Measurements from ENCODE around the gene RELB.

RELB gene

DNA sequence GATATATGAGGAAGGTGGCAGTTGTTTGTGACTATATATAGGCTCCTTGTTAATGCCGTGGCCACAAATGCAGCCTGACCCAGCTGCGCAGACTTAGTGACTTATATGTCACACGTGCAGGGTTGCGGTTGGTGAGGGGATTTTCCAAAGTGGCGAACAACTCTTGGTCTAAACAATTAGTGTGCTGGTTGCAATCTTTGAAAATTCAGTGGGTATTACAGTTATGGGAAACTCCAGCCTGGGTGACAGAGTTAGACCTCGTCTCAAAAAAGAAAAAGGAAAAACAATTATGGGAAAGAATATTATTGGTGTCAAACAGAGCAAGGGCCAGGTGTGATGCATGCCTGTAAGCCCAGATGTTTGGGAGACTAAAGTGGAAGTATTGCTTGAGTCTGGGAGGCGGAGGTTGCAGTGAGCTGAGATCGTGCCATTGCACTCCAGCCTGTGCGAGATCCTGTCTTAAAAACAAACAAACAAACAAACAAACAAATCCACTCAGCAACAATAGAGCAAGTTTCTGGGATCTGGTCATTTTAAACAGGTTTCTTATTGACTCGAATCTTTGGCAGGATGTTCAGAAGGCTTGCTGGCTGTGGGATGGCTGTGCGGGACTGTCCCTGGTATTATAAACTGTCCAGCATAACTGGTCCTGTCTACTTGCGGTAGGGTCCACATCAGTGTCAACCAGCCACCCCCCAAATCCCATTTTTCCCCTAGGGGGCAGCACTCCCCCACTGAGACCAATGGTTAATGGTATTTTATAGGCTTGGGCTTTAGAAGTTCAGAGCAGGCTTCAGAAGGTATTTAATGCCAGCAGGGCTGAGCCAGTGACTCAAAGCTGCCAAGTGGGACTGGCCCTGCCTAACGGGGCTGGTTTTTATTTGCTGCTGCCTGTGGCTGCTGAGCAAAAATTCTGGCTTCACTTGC, 15.4 kb downstream of the RELB start:
- ATAC-seq (replicated peaks) (peak; percentile 91), DNase-seq (peak; percentile 80 to 85 (median 81))
- Mint-ChIP-seq H3K4me1 (ENCODE audit: low read depth in 2 of 2) (peaks cover 12 to 13% of the 10 kb centered on the region in 2 donors), H3K36me3 (ENCODE audit: insufficient read depth) (peaks cover 88% of the 10 kb centered on the region), H3K9me3 (no peaks in the 10 kb centered on the region), H3K27me3 (no peaks in the 10 kb centered on the region), H3K27ac (peak overlapping the region; percentile 91 to 95), H3K4me3 (peak overlapping the region; percentile 56 to 69)

DNA sequence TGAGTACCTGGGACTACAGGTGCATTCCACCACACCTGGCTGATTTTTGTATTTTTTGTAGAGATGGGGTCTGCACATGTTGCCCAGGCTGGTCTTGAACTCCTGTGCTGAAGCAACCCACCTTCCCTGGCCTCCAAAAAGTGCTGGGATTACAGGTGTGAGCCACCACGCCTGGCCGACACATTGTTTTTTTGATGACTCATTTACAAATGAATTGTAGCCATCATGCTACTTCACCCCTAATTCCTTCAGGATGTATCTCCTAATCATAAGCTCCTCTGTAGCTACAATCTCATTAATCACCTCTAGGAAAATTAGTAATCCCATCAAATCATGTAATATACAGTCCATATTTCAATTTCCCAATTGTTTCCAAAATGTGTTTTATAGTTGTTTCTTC, 17.9 kb downstream of the RELB start:
- Mint-ChIP-seq H3K4me3 (no peak overlapping the region), H3K27ac (peak overlapping the region in 1 of 2 donors; percentile 57), H3K9me3 (no peaks in the 10 kb centered on the region), H3K4me1 (ENCODE audit: low read depth in 2 of 2) (peaks cover 12 to 13% of the 10 kb centered on the region in 2 donors), H3K36me3 (ENCODE audit: insufficient read depth) (peaks cover 79% of the 10 kb centered on the region), H3K27me3 (no peaks in the 10 kb centered on the region)
- ATAC-seq (replicated peaks) = no peak
- no peak for DNase-seq

- Mint-ChIP-seq H3K27me3 (no peaks in the 10 kb centered on the region), H3K9me3 (no peaks in the 10 kb centered on the region), H3K36me3 (ENCODE audit: insufficient read depth) (peaks cover 75% of the 10 kb centered on the region), H3K4me1 (ENCODE audit: low read depth in 2 of 2) (peaks cover 12 to 13% of the 10 kb centered on the region in 2 donors), H3K4me3 (no peak overlapping the region), H3K27ac (no peak overlapping the region)
- DNase-seq (no peak), ATAC-seq (replicated peaks) (no peak)
These were observed 18.8 kb downstream of the RELB start for GRCh38 chr19:45020071-45020470.

- H3K27ac Mint-ChIP-seq = peak overlapping the region; percentile 53 to 64
These were observed 20.7 kb downstream of the RELB start for GRCh38 chr19:45021971-45022370.

GRCh38 chr19:45023048-45023447, 21.8 kb downstream of the RELB start:
- ATAC-seq (replicated peaks) (no peak), DNase-seq (no peak)
- H3K9me3 Mint-ChIP-seq = no peaks in the 10 kb centered on the region
- peak overlapping the region; percentile 64 to 89 for H3K27ac Mint-ChIP-seq
- H3K36me3 Mint-ChIP-seq (ENCODE audit: insufficient read depth) = peaks cover 75% of the 10 kb centered on the region
- H3K27me3 Mint-ChIP-seq = no peaks in the 10 kb centered on the region
- H3K4me3 Mint-ChIP-seq = no peak overlapping the region
- no peaks in the 10 kb centered on the region for H3K4me1 Mint-ChIP-seq (ENCODE audit: low read depth in 2 of 2)

More at GRCh38 chr19:45021971-45022370, 20.7 kb downstream of the RELB start:
- H3K9me3 Mint-ChIP-seq = no peaks in the 10 kb centered on the region
- H3K4me3 Mint-ChIP-seq = no peak overlapping the region
- DNase-seq (no peak), ATAC-seq (replicated peaks) (no peak)
- peaks cover 2% of the 10 kb centered on the region in 2 donors for H3K4me1 Mint-ChIP-seq (ENCODE audit: low read depth in 2 of 2)
- peaks cover 73% of the 10 kb centered on the region for H3K36me3 Mint-ChIP-seq (ENCODE audit: insufficient read depth)
- H3K27me3 Mint-ChIP-seq = no peaks in the 10 kb centered on the region

- Mint-ChIP-seq H3K27ac (no peak overlapping the region), H3K9me3 (no peaks in the 10 kb centered on the region), H3K4me3 (no peak overlapping the region), H3K27me3 (no peaks in the 10 kb centered on the region), H3K36me3 (ENCODE audit: insufficient read depth) (peaks cover 75% of the 10 kb centered on the region), H3K4me1 (ENCODE audit: low read depth in 2 of 2) (no peaks in the 10 kb centered on the region)
- DNase-seq = no peak
- ATAC-seq (replicated peaks) = no peak
These were observed 24.0 kb downstream of the RELB start for GRCh38 chr19:45025264-45025663.

- no peak for ATAC-seq (replicated peaks)
- DNase-seq = no peak
- H3K9me3 Mint-ChIP-seq = no peaks in the 10 kb centered on the region
- peaks cover 65% of the 10 kb centered on the region for H3K36me3 Mint-ChIP-seq (ENCODE audit: insufficient read depth)
- no peak overlapping the region for H3K4me3 Mint-ChIP-seq
- no peaks in the 10 kb centered on the region for H3K4me1 Mint-ChIP-seq (ENCODE audit: low read depth in 2 of 2)
- no peaks in the 10 kb centered on the region for H3K27me3 Mint-ChIP-seq
- peak overlapping the region in 1 of 2 donors; percentile 78 for H3K27ac Mint-ChIP-seq
These were observed 26.1 kb downstream of the RELB start for GRCh38 chr19:45027371-45027770.

DNA sequence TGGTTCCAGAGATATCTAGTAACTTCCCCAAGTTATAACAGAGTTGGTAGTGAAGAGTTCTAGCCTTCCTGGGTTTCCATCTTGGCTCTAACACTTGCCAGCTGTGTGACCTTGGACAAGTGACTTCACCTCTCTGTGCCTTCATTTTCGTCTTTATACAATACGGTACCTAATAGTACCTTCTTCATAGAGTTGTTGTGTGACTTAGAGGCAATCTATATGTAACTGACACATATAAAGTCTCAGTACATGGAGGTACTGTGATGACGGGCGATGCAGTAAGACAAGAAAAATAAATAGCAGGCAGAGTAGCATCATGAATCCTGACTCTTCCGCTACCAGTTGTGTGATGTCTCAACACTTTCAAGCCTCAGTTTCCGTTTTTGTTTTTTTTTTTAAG, 29.6 kb downstream of the RELB start:
- Mint-ChIP-seq H3K9me3 (no peaks in the 10 kb centered on the region), H3K36me3 (ENCODE audit: insufficient read depth) (peaks cover 72% of the 10 kb centered on the region), H3K4me1 (ENCODE audit: low read depth in 2 of 2) (peaks cover 0 to 1% of the 10 kb centered on the region in 2 donors), H3K4me3 (no peak overlapping the region), H3K27me3 (no peaks in the 10 kb centered on the region), H3K27ac (no peak overlapping the region)
- no peak for DNase-seq
- no peak for ATAC-seq (replicated peaks)

GRCh38 chr19:45032421-45032820, 31.2 kb downstream of the RELB start:
- Mint-ChIP-seq H3K4me1 (ENCODE audit: low read depth in 2 of 2) (peaks cover 0 to 1% of the 10 kb centered on the region in 2 donors), H3K36me3 (ENCODE audit: insufficient read depth) (peaks cover 70% of the 10 kb centered on the region), H3K9me3 (no peaks in the 10 kb centered on the region), H3K27me3 (no peaks in the 10 kb centered on the region), H3K4me3 (no peak overlapping the region), H3K27ac (peak overlapping the region in 1 of 2 donors; percentile 85)
- DNase-seq (no peak), ATAC-seq (replicated peaks) (no peak)

DNA sequence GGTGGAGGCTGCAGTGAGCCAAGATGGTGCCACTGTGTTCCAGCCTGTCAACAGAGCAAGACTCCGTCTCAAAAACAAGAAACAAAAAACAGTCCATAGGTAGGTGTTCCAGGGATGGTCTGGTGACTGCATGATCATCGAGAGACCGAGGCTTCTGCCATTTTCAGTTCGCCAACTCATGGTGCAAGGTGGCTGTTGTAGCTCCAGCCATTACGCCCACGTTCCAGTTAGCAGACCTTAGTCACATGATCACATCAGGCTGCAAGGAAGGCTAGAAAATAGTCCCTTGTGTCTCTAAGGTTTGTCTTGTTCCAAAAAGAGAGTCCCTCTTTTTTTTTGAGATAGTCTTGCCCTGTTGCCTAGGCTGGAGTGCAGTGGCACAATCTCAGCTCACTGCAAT, 34.5 kb downstream of the RELB start:
- no peaks in the 10 kb centered on the region for H3K27me3 Mint-ChIP-seq
- peaks cover 14% of the 10 kb centered on the region in 2 donors for H3K4me1 Mint-ChIP-seq (ENCODE audit: low read depth in 2 of 2)
- H3K9me3 Mint-ChIP-seq = no peaks in the 10 kb centered on the region
- H3K4me3 Mint-ChIP-seq = no peak overlapping the region
- no peak overlapping the region for H3K27ac Mint-ChIP-seq
- DNase-seq (no peak), ATAC-seq (replicated peaks) (no peak)
- H3K36me3 Mint-ChIP-seq (ENCODE audit: insufficient read depth) = peaks cover 65% of the 10 kb centered on the region

GRCh38 chr19:45037393-45038169, 36.3 kb downstream of the RELB start:
- H3K27me3 Mint-ChIP-seq = no peaks in the 10 kb centered on the region
- H3K4me1 Mint-ChIP-seq (ENCODE audit: low read depth in 2 of 2) = peaks cover 25 to 26% of the 10 kb centered on the region in 2 donors
- no peak for ATAC-seq (replicated peaks)
- peak overlapping the region in 1 of 2 donors; percentile 46 for H3K27ac Mint-ChIP-seq
- peaks cover 69% of the 10 kb centered on the region for H3K36me3 Mint-ChIP-seq (ENCODE audit: insufficient read depth)
- H3K9me3 Mint-ChIP-seq = no peaks in the 10 kb centered on the region
- peak overlapping the region; percentile 93 to 96 for H3K4me3 Mint-ChIP-seq
- DNase-seq = no peak

GRCh38 chr19:45038931-45039893, 37.9 kb downstream of the RELB start, which contains the start of gene CLASRP:
TSS of gene CLASRP (plus strand) at chr19:45039045. CDS start at chr19:45040213, 1,168 bp downstream.
- peaks cover 73% of the 10 kb centered on the region for H3K36me3 Mint-ChIP-seq (ENCODE audit: insufficient read depth)
- DNase-seq (peak; percentile 84 to 86 (median 85)), ATAC-seq (replicated peaks) (peak; percentile 93)

More at GRCh38 chr19:45038931-45039893, 37.9 kb downstream of the RELB start, which contains the start of gene CLASRP:
- Mint-ChIP-seq H3K4me1 (ENCODE audit: low read depth in 2 of 2) (peaks cover 25% of the 10 kb centered on the region in 2 donors), H3K4me3 (peak within 1 kb of the TSS; percentile 93 to 96), H3K27me3 (no peaks in the 10 kb centered on the region), H3K9me3 (no peaks in the 10 kb centered on the region), H3K27ac (peak within 1 kb of the TSS; percentile 97 to 98)

Measured in effector memory CD8-positive, alpha-beta T cell (primary cell).